ENCODE measurements around the gene TRIM72.

DNA sequence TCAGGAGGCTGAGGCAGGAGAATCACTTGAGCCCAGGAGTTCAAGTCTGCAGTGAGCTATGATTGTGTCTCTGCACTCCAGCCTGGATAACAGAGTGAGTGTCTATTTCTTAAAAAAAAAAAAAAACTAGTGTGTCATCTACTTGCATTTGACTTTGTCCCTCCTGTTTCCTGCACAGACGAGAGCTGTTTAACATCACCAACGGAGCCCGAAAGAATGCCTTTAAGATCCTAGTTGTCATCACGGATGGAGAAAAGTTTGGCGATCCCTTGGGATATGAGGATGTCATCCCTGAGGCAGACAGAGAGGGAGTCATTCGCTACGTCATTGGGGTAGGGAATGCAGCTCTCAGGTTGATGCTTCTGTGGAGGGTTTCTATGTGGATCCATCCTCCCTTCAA, 59.3 kb downstream of the TRIM72 start:
- TF ChIP-seq, protein P1, sequence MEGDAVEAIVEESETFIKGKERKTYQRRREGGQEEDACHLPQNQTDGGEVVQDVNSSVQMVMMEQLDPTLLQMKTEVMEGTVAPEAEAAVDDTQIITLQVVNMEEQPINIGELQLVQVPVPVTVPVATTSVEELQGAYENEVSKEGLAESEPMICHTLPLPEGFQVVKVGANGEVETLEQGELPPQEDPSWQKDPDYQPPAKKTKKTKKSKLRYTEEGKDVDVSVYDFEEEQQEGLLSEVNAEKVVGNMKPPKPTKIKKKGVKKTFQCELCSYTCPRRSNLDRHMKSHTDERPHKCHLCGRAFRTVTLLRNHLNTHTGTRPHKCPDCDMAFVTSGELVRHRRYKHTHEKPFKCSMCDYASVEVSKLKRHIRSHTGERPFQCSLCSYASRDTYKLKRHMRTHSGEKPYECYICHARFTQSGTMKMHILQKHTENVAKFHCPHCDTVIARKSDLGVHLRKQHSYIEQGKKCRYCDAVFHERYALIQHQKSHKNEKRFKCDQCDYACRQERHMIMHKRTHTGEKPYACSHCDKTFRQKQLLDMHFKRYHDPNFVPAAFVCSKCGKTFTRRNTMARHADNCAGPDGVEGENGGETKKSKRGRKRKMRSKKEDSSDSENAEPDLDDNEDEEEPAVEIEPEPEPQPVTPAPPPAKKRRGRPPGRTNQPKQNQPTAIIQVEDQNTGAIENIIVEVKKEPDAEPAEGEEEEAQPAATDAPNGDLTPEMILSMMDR (IDR thresholded peaks at IDR 0.05): no peak
- TF ChIP-seq POLR2A (IDR thresholded peaks at IDR 0.05): no peak
- TF ChIP-seq POLR2AphosphoS5 (IDR thresholded peaks at IDR 0.05): no peak
- no peak for TF ChIP-seq EP300 (IDR thresholded peaks at IDR 0.05)
